ENCODE measurements around the gene GYG1. TPM values are rescaled to one million over a fixed set of nuclear protein-coding genes. Genes with fewer than 3 reads are reported as not detected.

GYG1 gene
- total and polyA plus RNA-seq, 2 donors (not counting 1 experiment from before 2014, with no cell fraction given), result 10.8 to 20.4 TPM

- Histone ChIP-seq H3K4me1 (ENCODE audit: control insufficient read depth in 2 of 2, insufficient read depth in 2 of 2, low read length in 2 of 2) (peaks cover 6 to 7% of the 10 kb centered on the region in 2 donors), H3K27ac (ENCODE audit: low read length in 2 of 2) (no peak overlapping the region), H3K27me3 (replicated peaks in 1 of 4; ENCODE audit: control extremely low read depth in 1 of 4, control insufficient read depth in 3 of 4, insufficient read depth in 4 of 4, low read length in 3 of 4) (no peaks in the 10 kb centered on the region), H3K36me3 (replicated peaks in 1 of 2; ENCODE audit: control extremely low read depth in 1 of 2, control insufficient read depth in 1 of 2, extremely low read depth in 1 of 2, insufficient read depth in 2 of 2, low read length in 1 of 2) (peaks cover 1 to 12% of the 10 kb centered on the region in 2 experiments), H2AFZ (ENCODE audit: insufficient read depth, low read depth, low read length, poor library complexity, severe bottlenecking) (no peak overlapping the region), H3K79me2 (ENCODE audit: control insufficient read depth, insufficient read depth, low read length) (no peaks in the 10 kb centered on the region), H3K4me2 (replicated peaks; ENCODE audit: low read depth, low read length, poor library complexity, severe bottlenecking) (no peak overlapping the region), H3K9me3 (ENCODE audit: control extremely low read depth in 1 of 3, control insufficient read depth in 2 of 3, insufficient read depth in 1 of 3, low read length in 2 of 3) (no peaks in the 10 kb centered on the region), H3K4me3 (ENCODE audit: control extremely low read depth in 1 of 5, extremely low read depth in 1 of 5, insufficient read depth in 1 of 5, low read depth in 2 of 5, low read length in 4 of 5) (no peak overlapping the region), H3K9ac (ENCODE audit: low read length) (no peak overlapping the region), H4K20me1 (ENCODE audit: control insufficient read depth, insufficient read depth, low read length, poor library complexity, severe bottlenecking) (no peaks in the 10 kb centered on the region)
- Mint-ChIP-seq H3K27me3 (no peaks in the 10 kb centered on the region), H3K4me3 (no peak overlapping the region), H3K9me3 (ENCODE audit: insufficient read depth) (no peaks in the 10 kb centered on the region), H3K4me1 (peaks cover 10% of the 10 kb centered on the region), H3K27ac (no peak overlapping the region)
- 100% methylated on average over 2 of the region's 3 CpGs for WGBS (ENCODE audit: insufficient coverage)
- no peak for ATAC-seq (ENCODE audit: low read depth)
- CTCF ChIA-PET, result interaction anchor here (1.3 kb wide), 1 partner anchor 8 kb away, joined by 3 read pairs; the partner anchor contains the start of gene GYG1
- no peak for DNase-seq
- POLR2A ChIA-PET, result no interaction called here
- TF ChIP-seq, protein P1, sequence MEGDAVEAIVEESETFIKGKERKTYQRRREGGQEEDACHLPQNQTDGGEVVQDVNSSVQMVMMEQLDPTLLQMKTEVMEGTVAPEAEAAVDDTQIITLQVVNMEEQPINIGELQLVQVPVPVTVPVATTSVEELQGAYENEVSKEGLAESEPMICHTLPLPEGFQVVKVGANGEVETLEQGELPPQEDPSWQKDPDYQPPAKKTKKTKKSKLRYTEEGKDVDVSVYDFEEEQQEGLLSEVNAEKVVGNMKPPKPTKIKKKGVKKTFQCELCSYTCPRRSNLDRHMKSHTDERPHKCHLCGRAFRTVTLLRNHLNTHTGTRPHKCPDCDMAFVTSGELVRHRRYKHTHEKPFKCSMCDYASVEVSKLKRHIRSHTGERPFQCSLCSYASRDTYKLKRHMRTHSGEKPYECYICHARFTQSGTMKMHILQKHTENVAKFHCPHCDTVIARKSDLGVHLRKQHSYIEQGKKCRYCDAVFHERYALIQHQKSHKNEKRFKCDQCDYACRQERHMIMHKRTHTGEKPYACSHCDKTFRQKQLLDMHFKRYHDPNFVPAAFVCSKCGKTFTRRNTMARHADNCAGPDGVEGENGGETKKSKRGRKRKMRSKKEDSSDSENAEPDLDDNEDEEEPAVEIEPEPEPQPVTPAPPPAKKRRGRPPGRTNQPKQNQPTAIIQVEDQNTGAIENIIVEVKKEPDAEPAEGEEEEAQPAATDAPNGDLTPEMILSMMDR (IDR thresholded peaks at IDR 0.05), result no peak
- TF ChIP-seq EZH2 (IDR thresholded peaks at IDR 0.05; ENCODE audit: borderline replicate concordance, insufficient read depth, low read depth, low read length, poor library complexity, severe bottlenecking), result no peak
- intact Hi-C loops (cut with micrococcal nuclease), result loop anchor here (10.0 kb wide), 1 partner anchor 815 kb away; the partner anchor contains the start of gene RNF13
Observed at GRCh38 chr3:148999806-149000205, 8.5 kb downstream of the GYG1 start.

DNA sequence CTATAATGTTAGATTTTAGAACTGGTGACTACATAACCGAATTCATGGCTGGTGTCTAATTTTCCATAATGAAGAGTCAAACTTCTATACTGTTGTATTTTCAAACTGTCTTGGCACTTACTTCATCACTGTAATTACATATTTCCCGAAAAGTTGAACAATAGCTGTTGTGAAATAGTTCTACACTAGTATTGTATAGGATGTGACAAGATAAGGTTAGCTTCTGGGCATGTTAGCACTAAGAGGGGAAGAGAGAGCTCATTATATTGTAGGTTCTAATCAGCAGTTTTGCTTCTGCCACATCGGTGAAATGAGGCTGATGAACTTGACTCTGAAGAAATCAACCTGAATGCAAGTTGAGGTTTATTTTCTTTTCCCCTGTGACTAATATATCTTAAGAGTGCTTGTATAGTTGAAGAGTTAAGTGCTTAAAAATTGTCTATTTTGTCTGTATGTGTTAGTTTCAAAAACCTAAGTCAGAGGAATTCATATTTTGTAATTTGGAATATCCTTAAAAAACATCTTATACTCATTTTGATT is 8.9 kb downstream of the GYG1 start:
- TF ChIP-seq, protein P1 (IDR thresholded peaks at IDR 0.05), result no peak
- no peak for TF ChIP-seq EZH2 (IDR thresholded peaks at IDR 0.05; ENCODE audit: borderline replicate concordance, insufficient read depth, low read depth, low read length, poor library complexity, severe bottlenecking)
- POLR2A ChIA-PET, result no interaction called here
- intact Hi-C loops (cut with micrococcal nuclease), result no loop called here
- no peaks in the 10 kb centered on the region for H4K20me1 ChIP-seq (ENCODE audit: control insufficient read depth, insufficient read depth, low read length, poor library complexity, severe bottlenecking)
- no peak overlapping the region for H3K27ac ChIP-seq (ENCODE audit: low read length in 2 of 2)
- H3K27me3 ChIP-seq (replicated peaks in 1 of 4; ENCODE audit: control extremely low read depth in 1 of 4, control insufficient read depth in 3 of 4, insufficient read depth in 4 of 4, low read length in 3 of 4), result no peaks in the 10 kb centered on the region
- no peaks in the 10 kb centered on the region for H3K79me2 ChIP-seq (ENCODE audit: control insufficient read depth, insufficient read depth, low read length)
- H3K27me3 Mint-ChIP-seq, result no peaks in the 10 kb centered on the region
- H2AFZ ChIP-seq (ENCODE audit: insufficient read depth, low read depth, low read length, poor library complexity, severe bottlenecking), result no peak overlapping the region
- H3K9me3 ChIP-seq (ENCODE audit: control extremely low read depth in 1 of 3, control insufficient read depth in 2 of 3, insufficient read depth in 1 of 3, low read length in 2 of 3), result no peaks in the 10 kb centered on the region
- H3K4me3 ChIP-seq (ENCODE audit: control extremely low read depth in 1 of 5, extremely low read depth in 1 of 5, insufficient read depth in 1 of 5, low read depth in 2 of 5, low read length in 4 of 5), result peak overlapping the region in 1 of 5 experiments; percentile 15
- CTCF ChIA-PET, result interaction anchor here (1.3 kb wide), 1 partner anchor 9 kb away, joined by 3 read pairs; the partner anchor contains the start of gene GYG1
- H3K4me1 Mint-ChIP-seq, result peaks cover 10% of the 10 kb centered on the region
- ATAC-seq (ENCODE audit: low read depth) (no peak), DNase-seq (no peak)
- 100% methylated on average over 1 of the region's 3 CpGs for WGBS (ENCODE audit: insufficient coverage)
- H3K9me3 Mint-ChIP-seq (ENCODE audit: insufficient read depth), result no peaks in the 10 kb centered on the region
- H3K36me3 ChIP-seq (replicated peaks in 1 of 2; ENCODE audit: control extremely low read depth in 1 of 2, control insufficient read depth in 1 of 2, extremely low read depth in 1 of 2, insufficient read depth in 2 of 2, low read length in 1 of 2), result peaks cover 1 to 12% of the 10 kb centered on the region in 2 experiments
- H3K9ac ChIP-seq (ENCODE audit: low read length), result no peak overlapping the region
- H3K4me1 ChIP-seq (ENCODE audit: control insufficient read depth in 2 of 2, insufficient read depth in 2 of 2, low read length in 2 of 2), result peaks cover 6 to 7% of the 10 kb centered on the region in 2 donors
- no peak overlapping the region for H3K27ac Mint-ChIP-seq
- no peak overlapping the region for H3K4me3 Mint-ChIP-seq
- no peak overlapping the region for H3K4me2 ChIP-seq (replicated peaks; ENCODE audit: low read depth, low read length, poor library complexity, severe bottlenecking)
